H1 (cell line): ENCODE results near the gene UBE2E1. TPM values are rescaled to one million over a fixed set of nuclear protein-coding genes. Genes with fewer than 3 reads are reported as not detected.

ENCODE experiments used
- BCL11A ChIP-seq, 2 experiments: IDR thresholded peaks; one replicate each; pipeline ENCODE4 v1.6.1; 2011; ENCODE audit warnings: low read depth in 2 of 2, low read length in 2 of 2, mild to moderate bottlenecking in 2 of 2
- CTBP2 ChIP-seq: IDR thresholded peaks from 2 replicates; pipeline ENCODE4 v1.7.0; 2011; ENCODE audit warnings: borderline replicate concordance, mild to moderate bottlenecking, moderate library complexity, mixed read lengths, low read length; ENCODE audit not compliant: insufficient read depth, insufficient read length
- JUN ChIP-seq: IDR thresholded peaks from 2 replicates; pipeline ENCODE4 v1.6.1; 2011; ENCODE audit warnings: low read depth, mild to moderate bottlenecking, improper control_type of control experiment, low read length
- JUND ChIP-seq: IDR thresholded peaks from 2 replicates; pipeline ENCODE4 v1.6.1; 2011; ENCODE audit warnings: mild to moderate bottlenecking, improper control_type of control experiment, low read length
- SIN3A ChIP-seq, 2 experiments: IDR thresholded peaks in 1 of 2; conservative IDR thresholded peaks in 1 of 2; 2 replicates each; pipeline ENCODE4 v1.6.1; 2011 to 2012; ENCODE audit warnings: low read length in 2 of 2, improper control_type of control experiment in 1 of 2, low read depth in 1 of 2, mild to moderate bottlenecking in 1 of 2
- TCF12 ChIP-seq: IDR thresholded peaks from 2 replicates; pipeline ENCODE4 v1.6.1; 2011; ENCODE audit warnings: low read depth, mild to moderate bottlenecking, low read length
- USF2 ChIP-seq: IDR thresholded peaks from 2 replicates; pipeline ENCODE4 v1.6.1; 2011; ENCODE audit warnings: low read length, improper control_type of control experiment
- polyA plus RNA-seq, 7 experiments: library from polyadenylated mRNA; depleted of rRNA in 3 of 7; stranded (reverse) in 5 of 7; unstranded in 2 of 7; fragments of >200 nt in 5 of 7; fragments of 200-250 nt in 2 of 7; gene quantifications; 1 replicate in 5 of 7; 2 replicates in 1 of 7; 4 replicates in 1 of 7; pipeline versions ENCODE4 v1.2.1 to v1.2.3, GENCODE V29; 2011 to 2013; ENCODE audit warnings: missing spikeins in 2 of 7, mixed read lengths in 2 of 7
- total RNA-seq: library from RNA; stranded (reverse); fragmentation: NEBNext Ultra II Directional; extraction: Animal tissue kit (Norgen Biotek cat#: 25700); gene quantifications from 2 replicates; pipeline ENCODE4 v1.2.1, GENCODE V29; 2021

Gene UBE2E1
- total and polyA plus RNA-seq, 2 of the 8 experiments (the other 6 are each of a cell fraction or from before 2014, with no cell fraction given), result 109 to 141 TPM

- TF ChIP-seq USF2 (no peak), JUN (no peak), JUND (no peak), BCL11A (IDR thresholded peaks at IDR 0.05; ENCODE audit: low read depth in 2 of 2, low read length in 2 of 2) (no peak), TCF12 (no peak), CTBP2 (no peak), SIN3A (conservative IDR thresholded peaks at IDR 0.05 in 1 of 2, IDR thresholded peaks at IDR 0.05 in 1 of 2; ENCODE audit: low read depth in 1 of 2, low read length in 2 of 2) (no peak)
- TF ChIP-seq, all 59 proteins: peak for 0
Measured at GRCh38 chr3:23836536-23837230, 30.9 kb downstream of the UBE2E1 start (continued).
